HepG2 (cell line): ENCODE measurements around the gene LBR. TPM values are rescaled to one million over a fixed set of nuclear protein-coding genes. Genes with fewer than 3 reads are reported as not detected.

Experiments used
- DNMT1 ChIP-seq: sonication (generic); formaldehyde crosslinking; IDR thresholded peaks from 2 replicates; pipeline ENCODE4 v1.5.1; 2020; ENCODE audit warnings: mild to moderate bottlenecking, missing genetic modification reagents
- HDAC2 ChIP-seq: sonication (generic); formaldehyde crosslinking; IDR thresholded peaks from 2 replicates; pipeline ENCODE4 v1.4.0; 2020; ENCODE audit warnings: missing genetic modification reagents
- RBM22 ChIP-seq: fragments of 200-400 bp; formaldehyde crosslinking; optimal IDR thresholded peaks from 2 replicates; pipeline ENCODE3; 2017; ENCODE audit warnings: mild to moderate bottlenecking, low read length, moderate library complexity
- RFXANK ChIP-seq: IDR thresholded peaks from 2 replicates; pipeline ENCODE4 v1.6.1; 2016
- SETDB1 ChIP-seq: sonication (generic); formaldehyde crosslinking; IDR thresholded peaks from 2 replicates; pipeline ENCODE4 v1.5.1; 2020; ENCODE audit warnings: missing genetic modification reagents, mild to moderate bottlenecking, borderline replicate concordance
- SMYD3 ChIP-seq: sonication (generic); formaldehyde crosslinking; IDR thresholded peaks from 2 replicates; pipeline ENCODE4 v1.8.1; 2023; ENCODE audit warnings: mild to moderate bottlenecking, missing genetic modification reagents
- TGIF2 ChIP-seq: IDR thresholded peaks from 2 replicates; pipeline ENCODE4 v1.6.1; 2016; ENCODE audit warnings: control low read depth, missing compliant biosample characterization
- TSC22D2 ChIP-seq: sonication (generic); formaldehyde crosslinking; IDR thresholded peaks from 2 replicates; pipeline ENCODE4 v1.5.1; 2020; ENCODE audit warnings: missing genetic modification reagents, mild to moderate bottlenecking, borderline replicate concordance
- ZFP91 ChIP-seq: sonication (generic); formaldehyde crosslinking; IDR thresholded peaks from 2 replicates; pipeline ENCODE4 v1.9.0; 2022; ENCODE audit warnings: missing genetic modification reagents, mild to moderate bottlenecking, borderline replicate concordance
- ZNF484 ChIP-seq: sonication (generic); formaldehyde crosslinking; IDR thresholded peaks from 2 replicates; pipeline ENCODE4 v1.5.1; 2020; ENCODE audit warnings: mild to moderate bottlenecking, low read depth, missing genetic modification reagents, borderline replicate concordance
- ZNF570 ChIP-seq: sonication (generic); formaldehyde crosslinking; IDR thresholded peaks from 2 replicates; pipeline ENCODE4 v1.4.0; 2020; ENCODE audit warnings: mild to moderate bottlenecking, missing genetic modification reagents, borderline replicate concordance
- ZNF572 ChIP-seq: sonication (generic); formaldehyde crosslinking; IDR thresholded peaks from 2 replicates; pipeline ENCODE4 v1.5.1; 2020; ENCODE audit warnings: mild to moderate bottlenecking, missing genetic modification reagents
- ZNF576 ChIP-seq: sonication (generic); formaldehyde crosslinking; IDR thresholded peaks from 2 replicates; pipeline ENCODE4 v1.4.0; 2020; ENCODE audit warnings: mild to moderate bottlenecking, missing genetic modification reagents
- ZNF614 ChIP-seq: IDR thresholded peaks from 2 replicates; pipeline ENCODE4 v1.6.1; 2018; ENCODE audit warnings: missing biosample characterization, missing genetic modification reagents, inconsistent platforms, borderline replicate concordance
- ZNF773 ChIP-seq: sonication (generic); formaldehyde crosslinking; IDR thresholded peaks from 2 replicates; pipeline ENCODE4 v1.4.0; 2020; ENCODE audit warnings: missing genetic modification reagents, borderline replicate concordance
- ZNF850 ChIP-seq: sonication (generic); formaldehyde crosslinking; conservative IDR thresholded peaks from 2 replicates; pipeline ENCODE4 v1.9.0; 2021; ENCODE audit warnings: mild to moderate bottlenecking, missing genetic modification reagents
- ZSCAN21 ChIP-seq: sonication (generic); formaldehyde crosslinking; IDR thresholded peaks from 2 replicates; pipeline ENCODE4 v1.8.0; 2022; ENCODE audit warnings: mild to moderate bottlenecking, missing genetic modification reagents, moderate library complexity, borderline replicate concordance
- polyA plus RNA-seq, 8 experiments: library from polyadenylated mRNA; depleted of rRNA in 3 of 8; stranded (reverse) in 7 of 8; unstranded in 1 of 8; fragments of >200 nt; fragmentation: Illumina TruSeq in 4 of 8; extraction: Trizol in 4 of 8; gene quantifications; 2 replicates each; pipeline versions ENCODE4 v1.2.1 to v1.2.3, GENCODE V29; 2011 to 2016; ENCODE audit warnings: low read depth in 4 of 8, missing spikeins in 1 of 8, mixed read lengths in 1 of 8; ENCODE audit not compliant: insufficient read depth in 1 of 8
- total RNA-seq, 5 experiments: library from RNA; depleted of rRNA; stranded (reverse); fragments of >200 nt; fragmentation: Illumina TruSeq; extraction: Trizol; gene quantifications; 2 replicates each; pipeline ENCODE4 v1.2.3, GENCODE V29; 2016; ENCODE audit warnings: low read depth in 1 of 5
- TF ChIP-seq, protein P1 (sequence below): sonication (generic); formaldehyde crosslinking; IDR thresholded peaks from 2 replicates; pipeline ENCODE4 v1.9.0; 2021; ENCODE audit warnings: missing genetic modification reagents, borderline replicate concordance
- TF ChIP-seq, protein P2 (sequence below): sonication (generic); formaldehyde crosslinking; IDR thresholded peaks from 2 replicates; pipeline ENCODE4; 2020; ENCODE audit warnings: missing genetic modification reagents, mild to moderate bottlenecking, borderline replicate concordance

The LBR gene
- total and polyA plus RNA-seq, 2 of the 13 experiments (the other 11 are each of a cell fraction or from before 2014, with no cell fraction given), result 38.9 to 76.7 TPM

DNA sequence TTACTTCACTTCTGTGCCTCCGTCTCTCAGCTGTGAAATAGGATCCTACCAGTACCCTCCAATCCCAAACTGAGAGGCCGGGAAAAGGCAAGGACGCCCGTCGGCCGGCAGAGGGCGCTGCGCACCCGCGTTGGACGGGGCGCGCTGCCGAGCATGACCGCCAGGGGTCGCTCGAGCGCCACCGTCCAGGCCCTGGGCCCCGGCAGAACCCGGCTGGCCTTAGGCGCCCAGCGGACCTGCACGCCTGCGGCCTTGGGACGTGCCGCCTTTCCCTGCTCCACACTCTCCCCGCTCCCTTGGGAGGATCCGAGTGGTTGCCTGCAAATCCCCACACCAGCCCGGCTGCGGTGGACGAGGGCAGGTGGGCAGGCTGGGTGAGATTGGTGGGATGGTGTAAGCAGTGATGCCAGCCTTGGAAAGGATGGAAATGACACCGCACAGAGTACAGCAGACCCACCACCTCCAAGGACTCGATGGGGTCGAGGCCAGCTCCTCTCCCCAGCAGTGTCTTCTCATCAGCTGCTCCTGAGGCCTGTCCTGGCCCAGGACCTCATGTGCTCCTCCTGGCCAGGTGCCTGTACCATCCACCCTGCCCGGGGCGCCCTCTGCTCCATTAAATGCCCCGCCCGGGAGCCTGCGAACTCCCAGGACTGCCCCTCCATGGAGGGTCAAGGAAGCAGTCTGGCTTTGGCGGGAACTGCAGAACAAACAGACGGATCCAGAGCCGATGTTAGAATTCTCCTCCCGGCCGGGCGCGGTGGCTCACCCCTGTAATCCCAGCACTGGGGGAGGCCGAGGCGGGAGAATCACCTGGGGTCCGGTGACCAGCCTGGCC, 47.4 kb upstream of the LBR start (continued):
- 0 out of 2 replicates have a peak, but pooled peaks have one; percentile 57 for TF ChIP-seq TGIF2 (CRISPR knock-in tag)
- no peak for TF ChIP-seq RFXANK (CRISPR knock-in tag)
- peak; percentile 92 for TF ChIP-seq ZFP91 (CRISPR knock-in tag)
- TF ChIP-seq, protein P1, sequence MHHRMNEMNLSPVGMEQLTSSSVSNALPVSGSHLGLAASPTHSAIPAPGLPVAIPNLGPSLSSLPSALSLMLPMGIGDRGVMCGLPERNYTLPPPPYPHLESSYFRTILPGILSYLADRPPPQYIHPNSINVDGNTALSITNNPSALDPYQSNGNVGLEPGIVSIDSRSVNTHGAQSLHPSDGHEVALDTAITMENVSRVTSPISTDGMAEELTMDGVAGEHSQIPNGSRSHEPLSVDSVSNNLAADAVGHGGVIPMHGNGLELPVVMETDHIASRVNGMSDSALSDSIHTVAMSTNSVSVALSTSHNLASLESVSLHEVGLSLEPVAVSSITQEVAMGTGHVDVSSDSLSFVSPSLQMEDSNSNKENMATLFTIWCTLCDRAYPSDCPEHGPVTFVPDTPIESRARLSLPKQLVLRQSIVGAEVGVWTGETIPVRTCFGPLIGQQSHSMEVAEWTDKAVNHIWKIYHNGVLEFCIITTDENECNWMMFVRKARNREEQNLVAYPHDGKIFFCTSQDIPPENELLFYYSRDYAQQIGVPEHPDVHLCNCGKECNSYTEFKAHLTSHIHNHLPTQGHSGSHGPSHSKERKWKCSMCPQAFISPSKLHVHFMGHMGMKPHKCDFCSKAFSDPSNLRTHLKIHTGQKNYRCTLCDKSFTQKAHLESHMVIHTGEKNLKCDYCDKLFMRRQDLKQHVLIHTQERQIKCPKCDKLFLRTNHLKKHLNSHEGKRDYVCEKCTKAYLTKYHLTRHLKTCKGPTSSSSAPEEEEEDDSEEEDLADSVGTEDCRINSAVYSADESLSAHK (CRISPR knock-in tag), result no peak
- no peak for TF ChIP-seq ZNF614 (CRISPR knock-in tag)
- no peak for TF ChIP-seq ZNF572 (CRISPR knock-in tag)
- TF ChIP-seq ZSCAN21 (CRISPR knock-in tag), result peak; percentile 29; the same call in 1 of the 2 replicates
- TF ChIP-seq RBM22, result no peak
- no peak for TF ChIP-seq SMYD3 (CRISPR knock-in tag)
- peak; percentile 80; the same call in 1 of the 2 replicates for TF ChIP-seq DNMT1 (CRISPR knock-in tag)
- TF ChIP-seq HDAC2, result no peak; the same call in 1 of the 2 replicates
- no peak for TF ChIP-seq ZNF773 (CRISPR knock-in tag)
- TF ChIP-seq ZNF576 (CRISPR knock-in tag), result no peak
- TF ChIP-seq ZNF570, result no peak
- TF ChIP-seq TSC22D2 (CRISPR knock-in tag), result peak; percentile 83; the same call in 1 of the 2 replicates
- no peak for TF ChIP-seq ZNF484 (CRISPR knock-in tag)
- TF ChIP-seq ZNF850 (CRISPR knock-in tag), result no peak
- TF ChIP-seq, protein P2, sequence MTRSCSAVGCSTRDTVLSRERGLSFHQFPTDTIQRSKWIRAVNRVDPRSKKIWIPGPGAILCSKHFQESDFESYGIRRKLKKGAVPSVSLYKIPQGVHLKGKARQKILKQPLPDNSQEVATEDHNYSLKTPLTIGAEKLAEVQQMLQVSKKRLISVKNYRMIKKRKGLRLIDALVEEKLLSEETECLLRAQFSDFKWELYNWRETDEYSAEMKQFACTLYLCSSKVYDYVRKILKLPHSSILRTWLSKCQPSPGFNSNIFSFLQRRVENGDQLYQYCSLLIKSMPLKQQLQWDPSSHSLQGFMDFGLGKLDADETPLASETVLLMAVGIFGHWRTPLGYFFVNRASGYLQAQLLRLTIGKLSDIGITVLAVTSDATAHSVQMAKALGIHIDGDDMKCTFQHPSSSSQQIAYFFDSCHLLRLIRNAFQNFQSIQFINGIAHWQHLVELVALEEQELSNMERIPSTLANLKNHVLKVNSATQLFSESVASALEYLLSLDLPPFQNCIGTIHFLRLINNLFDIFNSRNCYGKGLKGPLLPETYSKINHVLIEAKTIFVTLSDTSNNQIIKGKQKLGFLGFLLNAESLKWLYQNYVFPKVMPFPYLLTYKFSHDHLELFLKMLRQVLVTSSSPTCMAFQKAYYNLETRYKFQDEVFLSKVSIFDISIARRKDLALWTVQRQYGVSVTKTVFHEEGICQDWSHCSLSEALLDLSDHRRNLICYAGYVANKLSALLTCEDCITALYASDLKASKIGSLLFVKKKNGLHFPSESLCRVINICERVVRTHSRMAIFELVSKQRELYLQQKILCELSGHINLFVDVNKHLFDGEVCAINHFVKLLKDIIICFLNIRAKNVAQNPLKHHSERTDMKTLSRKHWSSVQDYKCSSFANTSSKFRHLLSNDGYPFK (CRISPR knock-in tag), result no peak
- TF ChIP-seq SETDB1 (CRISPR knock-in tag), result no peak
